ENCODE results near the gene RXYLT1. TPM values are rescaled to one million over a fixed set of nuclear protein-coding genes. Genes with fewer than 3 reads are reported as not detected.

The RXYLT1 gene
- polyA plus RNA-seq, 3 donors = 29.6 to 30.6 (median 29.6) TPM

DNA sequence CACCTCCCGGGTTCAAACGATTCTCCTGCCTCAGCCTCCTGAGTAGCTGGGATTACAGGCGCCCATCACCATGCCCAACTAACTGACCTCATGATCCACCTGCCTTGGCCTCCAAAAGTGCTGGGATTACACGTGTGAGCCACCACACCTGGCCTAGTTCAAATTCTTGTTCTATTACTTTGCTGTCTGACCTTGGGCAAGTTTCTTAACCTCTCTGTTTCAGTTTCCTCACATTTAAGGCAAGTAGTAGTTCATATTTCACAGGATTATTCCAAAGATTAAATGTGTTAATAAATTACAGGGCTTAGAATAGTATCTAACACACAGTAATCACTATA is 10.9 kb downstream of the RXYLT1 start:
- DNase-seq = no peak

DNA sequence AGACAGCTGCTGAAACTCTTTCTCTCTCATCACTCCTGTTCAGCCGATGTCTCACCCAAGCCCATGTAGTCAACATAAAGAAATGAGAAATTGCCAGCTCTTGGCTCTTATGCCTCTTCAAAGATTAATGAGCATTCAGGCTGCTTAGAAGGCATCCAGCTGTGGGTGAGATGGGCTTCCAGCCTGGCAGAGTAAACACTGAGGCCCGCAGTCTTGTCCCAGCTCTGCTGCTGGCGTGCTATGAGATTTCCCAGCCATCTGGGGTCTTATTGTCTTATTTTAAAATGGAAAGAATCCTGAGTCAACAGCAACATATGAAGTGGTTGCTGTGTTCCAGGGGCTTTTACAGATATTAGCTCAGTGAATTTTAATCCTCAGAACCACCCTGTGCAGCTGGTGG is 12.6 kb downstream of the RXYLT1 start:
- DNase-seq = no peak

DNA sequence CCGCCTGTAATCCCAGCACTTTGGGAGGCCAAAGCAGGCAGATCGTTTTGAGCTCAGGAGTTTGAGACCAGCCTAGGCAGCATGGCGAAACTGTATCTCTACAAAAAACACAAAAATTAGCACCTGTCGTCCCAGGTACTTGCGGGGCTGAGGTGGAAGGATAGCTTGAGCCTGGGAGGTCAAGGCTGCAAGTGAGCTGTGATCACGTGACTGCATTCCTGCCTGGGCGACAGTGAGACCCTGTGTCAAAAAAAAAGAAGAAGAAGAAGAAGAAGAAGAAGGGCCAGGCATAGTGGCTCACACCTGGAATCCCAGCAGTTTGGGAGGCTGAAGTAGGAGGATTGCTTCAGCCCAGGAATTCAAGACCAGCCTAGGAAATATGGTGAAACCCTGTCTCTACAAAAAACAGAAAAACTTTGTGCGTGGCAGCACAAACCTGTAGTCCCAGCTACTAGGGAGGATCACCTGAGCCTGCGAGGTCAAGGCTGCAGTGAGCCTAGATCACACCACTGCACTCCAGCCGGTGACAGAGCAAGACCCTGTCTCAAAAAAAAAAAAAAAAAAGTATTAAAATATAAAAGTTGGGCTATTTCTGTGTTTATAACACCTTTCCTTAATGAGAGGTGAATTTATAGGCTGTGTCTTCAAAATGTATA is 15.5 kb downstream of the RXYLT1 start:
- no peak for DNase-seq

DNA sequence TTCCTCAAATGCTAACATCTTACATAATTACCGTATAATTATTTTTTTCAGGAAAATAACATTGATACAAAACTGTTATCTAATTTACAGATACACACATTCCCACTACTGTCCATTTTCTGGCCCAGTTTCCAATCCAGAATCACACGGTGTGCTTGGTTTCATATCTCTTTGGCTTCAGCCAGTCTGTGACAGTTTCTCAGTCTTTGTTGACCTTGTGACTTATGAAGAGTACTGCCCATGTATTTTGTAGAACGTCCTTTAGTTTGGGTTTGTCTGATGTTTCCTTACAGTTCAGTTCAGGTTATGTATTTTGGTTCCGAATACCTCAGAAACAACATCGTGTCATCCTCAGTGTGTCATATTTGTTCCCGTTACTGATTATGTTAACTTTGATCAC is 16.2 kb downstream of the RXYLT1 start:
- no peak for DNase-seq

DNA sequence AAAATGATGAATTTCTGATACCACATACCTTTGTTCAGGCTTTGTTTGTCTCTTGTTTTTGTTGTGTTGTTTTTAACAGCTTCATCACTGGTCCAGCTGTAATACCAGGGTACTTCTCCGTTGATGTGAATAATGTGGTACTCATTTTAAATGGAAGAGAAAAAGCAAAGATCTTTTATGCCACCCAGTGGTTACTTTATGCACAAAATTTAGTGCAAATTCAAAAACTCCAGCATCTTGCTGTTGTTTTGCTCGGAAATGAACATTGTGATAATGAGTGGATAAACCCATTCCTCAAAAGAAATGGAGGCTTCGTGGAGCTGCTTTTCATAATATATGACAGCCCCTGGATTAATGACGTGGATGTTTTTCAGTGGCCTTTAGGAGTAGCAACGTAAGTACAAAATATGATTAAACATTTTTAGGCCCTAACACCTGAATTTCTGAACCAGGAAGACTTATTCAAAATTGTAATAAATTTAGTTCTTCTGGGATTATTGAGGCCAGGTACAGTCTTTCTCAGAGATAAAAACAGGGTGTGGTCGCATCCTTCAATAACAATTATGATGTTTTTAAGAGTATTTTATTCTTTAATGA is 22.4 kb downstream of the RXYLT1 start:
- no peak for DNase-seq

DNA sequence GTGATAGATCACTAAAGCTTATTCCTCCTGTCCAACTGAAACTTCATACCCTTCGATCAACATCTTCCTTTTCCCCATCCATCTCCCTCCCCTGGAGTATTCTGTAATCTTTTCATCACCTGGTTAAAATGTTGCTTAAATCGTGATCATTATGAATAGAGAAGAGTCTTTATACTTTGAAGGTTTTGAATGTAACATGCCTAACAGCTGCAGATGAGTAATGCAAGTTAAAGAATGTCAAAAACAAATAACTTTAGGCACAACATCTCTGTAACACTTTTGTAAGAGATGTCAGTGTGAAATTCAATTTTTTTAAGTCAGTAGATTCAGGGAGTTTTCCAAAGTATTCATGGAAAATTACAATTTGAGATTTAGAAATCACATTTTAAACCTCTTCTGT is 25.0 kb downstream of the RXYLT1 start:
- no peak for DNase-seq

DNA sequence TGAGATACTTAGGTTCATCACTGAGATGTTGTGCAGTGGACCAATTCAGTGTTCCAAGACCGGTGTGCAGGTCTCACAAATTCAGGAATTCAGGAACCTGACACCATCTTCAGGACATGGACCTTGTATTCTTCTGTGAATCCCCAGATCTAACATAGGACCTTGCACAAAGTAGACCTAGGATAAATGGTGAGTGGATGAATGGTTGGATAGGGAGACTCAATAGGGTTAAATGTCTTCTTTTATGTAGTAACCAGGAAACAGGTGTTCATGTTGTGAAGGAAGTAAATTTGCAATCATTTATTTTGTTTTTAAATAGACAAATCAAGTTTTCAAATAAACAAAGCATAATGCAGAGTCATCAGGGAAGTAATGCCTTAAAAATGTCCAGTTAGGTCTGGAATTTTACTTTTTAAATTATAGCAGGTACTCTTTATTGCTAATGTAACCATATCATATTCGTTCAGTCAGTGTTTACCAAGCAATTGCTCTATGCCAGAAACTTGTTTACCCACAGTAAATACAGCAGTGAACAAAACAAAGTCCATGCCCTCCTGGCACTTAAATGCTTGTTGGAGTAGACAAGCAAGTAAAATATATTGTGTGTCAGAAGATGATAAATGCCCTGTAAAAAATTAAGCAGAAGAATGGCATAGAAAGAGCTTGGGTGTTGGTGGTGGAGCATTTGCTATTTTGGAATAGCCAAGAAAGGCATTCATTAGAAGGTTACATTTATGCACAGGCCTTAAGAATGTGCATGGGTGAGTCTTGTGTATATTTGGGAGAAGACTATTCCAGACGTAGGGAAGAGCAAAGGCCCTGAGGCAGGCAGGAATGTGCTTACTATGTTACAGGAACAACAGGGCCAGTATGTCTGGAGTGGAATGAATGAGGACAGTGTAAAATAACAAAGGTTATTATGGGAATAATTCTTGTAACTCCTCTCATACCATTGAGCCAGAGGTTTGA is 26.3 kb downstream of the RXYLT1 start:
- DNase-seq = no peak

DNA sequence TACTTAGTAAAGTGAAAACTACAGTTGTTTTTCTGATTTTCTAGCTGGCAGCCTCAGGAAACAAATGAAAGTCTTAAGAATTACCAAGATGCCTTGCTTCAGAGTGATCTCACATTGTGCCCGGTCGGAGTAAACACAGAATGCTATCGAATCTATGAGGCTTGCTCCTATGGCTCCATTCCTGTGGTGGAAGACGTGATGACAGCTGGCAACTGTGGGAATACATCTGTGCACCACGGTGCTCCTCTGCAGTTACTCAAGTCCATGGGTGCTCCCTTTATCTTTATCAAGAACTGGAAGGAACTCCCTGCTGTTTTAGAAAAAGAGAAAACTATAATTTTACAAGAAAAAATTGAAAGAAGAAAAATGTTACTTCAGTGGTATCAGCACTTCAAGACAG is 28.9 kb downstream of the RXYLT1 start:
- DNase-seq = no peak

DNA sequence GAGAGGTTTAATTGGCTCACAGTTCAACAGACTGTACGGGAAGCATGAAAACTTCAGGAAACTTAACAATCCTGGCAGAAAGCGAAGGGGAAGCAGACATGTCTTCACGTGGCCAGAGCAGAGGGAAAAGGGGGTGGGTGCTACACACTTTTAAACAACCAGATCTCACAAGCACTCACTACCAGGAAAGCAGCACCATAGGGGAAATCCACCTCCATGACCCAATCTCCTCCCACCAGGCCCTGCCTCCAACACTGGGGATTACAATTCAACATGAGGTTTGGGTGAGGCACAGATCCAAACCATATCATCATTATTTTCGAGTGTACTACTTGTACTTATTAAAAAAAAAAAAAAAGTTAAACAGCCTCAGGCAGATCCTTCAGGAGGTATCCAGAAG is 29.9 kb downstream of the RXYLT1 start:
- DNase-seq = no peak

DNA sequence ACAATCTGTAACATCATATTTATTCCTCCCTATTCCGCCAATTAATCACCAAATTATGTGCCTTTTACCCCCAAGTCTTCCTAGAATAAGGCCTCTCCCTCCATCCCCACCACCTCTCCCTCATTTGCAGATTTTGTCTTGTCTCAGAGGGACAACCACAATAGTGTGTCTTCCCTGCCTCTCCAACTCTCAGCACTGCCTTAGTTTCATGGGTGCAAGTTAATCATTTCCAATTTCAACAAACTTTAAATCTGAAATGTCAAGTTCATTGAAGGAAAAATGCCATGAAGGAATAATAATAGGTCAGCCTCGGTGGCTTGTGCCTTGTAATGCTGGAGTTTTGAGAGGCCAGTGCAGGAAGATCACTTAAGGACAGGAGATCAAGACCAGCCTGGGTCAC is 31.6 kb downstream of the RXYLT1 start:
- DNase-seq = no peak

DNA sequence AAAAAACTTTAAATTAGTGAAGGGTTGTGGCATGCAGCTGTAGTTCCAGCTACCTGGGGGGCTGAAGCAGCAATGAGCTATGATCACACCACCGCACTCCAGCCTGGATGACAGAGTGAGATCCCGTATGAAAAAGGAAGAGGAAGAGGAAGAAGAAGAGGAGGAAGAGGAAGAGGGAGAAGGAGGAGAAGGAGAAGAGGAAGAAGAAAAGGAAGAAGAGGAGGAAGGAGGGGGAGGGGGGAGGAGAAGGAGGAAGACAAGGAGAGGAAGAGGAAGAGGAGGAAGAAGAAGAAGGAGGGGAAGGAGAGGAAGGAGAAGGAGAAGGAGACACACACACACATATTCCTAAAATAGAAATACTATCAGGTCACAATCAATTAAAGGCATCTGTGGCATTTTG is 32.0 kb downstream of the RXYLT1 start:
- DNase-seq = no peak

DNA sequence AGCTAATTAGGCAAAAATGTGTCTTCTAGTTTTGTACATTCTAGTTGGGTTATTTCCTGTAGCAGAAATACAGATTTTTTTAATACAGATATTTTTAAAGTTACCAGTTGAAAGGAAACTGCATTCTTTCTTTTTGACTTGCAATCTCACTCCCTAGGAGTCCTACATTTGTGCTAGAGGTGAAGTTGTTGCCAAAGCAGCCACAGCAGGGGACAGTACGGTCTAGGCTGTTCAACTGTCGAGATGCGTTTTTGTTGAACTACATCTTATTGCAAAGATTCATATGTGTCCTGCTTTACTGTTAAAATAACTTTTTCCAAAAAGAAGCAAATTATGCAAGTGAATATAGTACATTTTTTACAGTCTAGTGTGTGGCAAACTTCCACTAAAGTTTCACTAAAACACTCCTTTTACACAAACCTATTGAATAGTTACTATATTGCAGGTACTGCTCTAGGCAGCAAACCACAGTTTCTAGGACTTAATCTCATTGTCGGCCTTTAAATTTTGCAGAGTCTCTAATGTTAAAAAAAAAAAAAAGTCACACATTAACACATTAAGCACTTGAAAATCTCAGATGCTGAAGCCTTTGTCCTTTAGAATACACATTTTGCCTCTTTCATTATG is 34.5 kb downstream of the RXYLT1 start:
- no peak for DNase-seq

DNA sequence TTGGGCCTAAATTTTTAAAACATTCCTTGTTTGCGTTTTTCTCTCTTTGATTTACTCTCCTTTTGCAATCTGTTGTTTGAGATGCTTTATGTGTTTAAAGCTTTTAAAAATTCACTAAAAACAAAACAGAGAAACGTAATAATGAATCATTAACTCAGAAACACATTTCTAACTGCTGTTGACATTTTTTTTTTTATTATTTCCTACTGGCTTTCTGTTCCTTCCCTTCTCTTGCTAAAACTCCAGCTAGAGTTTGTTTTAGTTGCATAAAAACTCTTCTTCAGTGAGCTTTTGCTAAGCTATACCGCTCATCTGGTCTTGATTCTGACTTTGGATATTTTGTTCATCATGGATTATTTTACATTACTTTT is 35.8 kb downstream of the RXYLT1 start:
- DNase-seq = no peak

DNA sequence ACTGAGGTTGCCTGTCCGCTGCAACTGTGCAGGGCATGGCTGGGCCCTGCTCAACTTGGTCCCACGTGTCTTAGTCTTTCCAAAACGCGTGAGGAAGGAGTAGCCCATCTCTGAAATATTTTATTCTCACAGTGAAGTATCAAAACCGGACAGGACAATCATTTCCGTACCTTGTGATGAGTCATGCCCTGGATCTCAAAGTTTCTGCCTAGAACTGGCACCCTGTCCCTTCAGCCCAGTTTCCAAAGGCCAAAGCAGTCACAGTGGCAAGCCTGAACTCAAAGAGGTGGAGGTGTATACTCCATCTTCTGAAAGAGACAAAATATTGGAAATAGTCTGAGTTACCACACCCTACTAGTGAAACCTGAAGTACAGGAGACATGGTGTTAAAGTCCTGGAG is 36.3 kb downstream of the RXYLT1 start:
- DNase-seq = no peak

DNA sequence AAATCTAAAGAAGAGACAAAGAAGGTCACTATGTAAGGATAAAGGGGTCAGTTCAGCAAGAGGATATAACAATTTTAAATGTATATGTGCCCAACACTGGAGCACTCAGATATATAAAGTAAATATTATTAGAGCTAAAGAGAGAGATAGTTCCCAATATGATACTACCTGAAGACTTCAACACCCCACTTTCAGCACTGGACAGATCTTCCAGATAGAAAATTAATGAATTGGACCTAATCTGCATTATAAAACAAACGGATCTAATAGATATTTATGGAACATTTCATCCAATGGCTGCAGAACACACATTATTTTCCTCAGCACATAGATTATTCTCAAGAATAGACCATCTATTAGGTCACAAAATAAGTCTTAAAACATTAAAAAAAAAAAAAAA is 40.7 kb downstream of the RXYLT1 start:
- no peak for DNase-seq

DNA sequence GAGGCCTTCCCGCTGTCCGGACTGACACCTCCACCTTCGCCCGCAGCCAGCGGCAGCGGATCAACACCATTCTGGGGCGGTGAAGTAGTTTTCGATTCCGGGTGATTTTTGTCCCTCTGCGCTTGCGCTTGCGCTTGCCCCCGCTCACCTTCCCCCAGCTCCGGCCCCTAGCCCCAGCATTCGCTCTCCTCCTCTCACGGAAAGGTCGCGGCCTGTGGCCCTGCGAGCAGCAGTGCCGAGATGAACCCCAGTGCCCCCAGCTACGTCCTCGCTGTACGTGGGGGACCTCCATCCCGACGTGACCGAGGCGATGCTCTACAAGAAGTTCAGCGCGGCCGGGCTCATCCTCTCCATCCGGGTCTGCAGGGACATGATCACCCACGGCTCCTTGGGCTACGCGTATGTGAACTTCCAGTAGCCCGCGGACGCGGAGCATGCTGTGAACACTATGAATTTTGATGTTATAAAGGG is 42.1 kb downstream of the RXYLT1 start:
- DNase-seq = no peak

DNA sequence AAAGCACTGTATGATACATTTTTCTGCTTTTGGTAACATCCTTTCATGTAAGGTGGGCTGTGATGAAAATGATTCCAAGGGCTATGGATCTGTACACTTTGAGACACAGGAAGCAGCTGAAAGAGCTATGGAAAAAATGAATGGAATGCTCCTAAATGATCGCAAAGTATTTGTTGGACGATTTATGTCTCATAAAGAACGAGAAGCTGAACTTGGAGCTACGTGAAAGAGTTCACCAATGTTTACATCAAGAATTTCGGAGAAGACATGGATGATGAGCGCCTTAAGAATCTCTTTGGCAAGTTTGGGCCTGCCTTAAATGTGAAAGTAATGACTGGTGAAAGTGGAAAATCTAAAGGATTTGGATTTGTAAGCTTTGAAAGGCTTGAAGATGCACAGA is 42.6 kb downstream of the RXYLT1 start:
- no peak for DNase-seq

DNA sequence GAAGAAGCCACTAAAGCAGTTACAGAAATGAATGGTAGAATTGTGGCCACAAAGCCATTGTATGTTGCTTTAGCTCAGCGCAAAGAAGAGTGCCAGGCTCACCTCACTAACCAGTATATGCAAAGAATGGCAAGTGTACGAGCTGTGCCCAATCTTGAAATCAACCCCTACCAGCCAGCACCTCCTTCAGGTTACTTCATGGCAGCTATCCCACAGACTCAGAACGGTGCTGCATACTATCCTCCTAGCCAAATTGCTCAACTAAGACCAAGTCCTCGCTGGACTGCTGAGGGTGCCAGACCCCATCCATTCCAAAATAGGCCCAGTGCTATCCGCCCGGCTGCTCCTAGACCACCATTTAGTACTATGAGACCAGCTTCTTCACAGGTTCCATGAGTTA is 43.3 kb downstream of the RXYLT1 start:
- DNase-seq = no peak

DNA sequence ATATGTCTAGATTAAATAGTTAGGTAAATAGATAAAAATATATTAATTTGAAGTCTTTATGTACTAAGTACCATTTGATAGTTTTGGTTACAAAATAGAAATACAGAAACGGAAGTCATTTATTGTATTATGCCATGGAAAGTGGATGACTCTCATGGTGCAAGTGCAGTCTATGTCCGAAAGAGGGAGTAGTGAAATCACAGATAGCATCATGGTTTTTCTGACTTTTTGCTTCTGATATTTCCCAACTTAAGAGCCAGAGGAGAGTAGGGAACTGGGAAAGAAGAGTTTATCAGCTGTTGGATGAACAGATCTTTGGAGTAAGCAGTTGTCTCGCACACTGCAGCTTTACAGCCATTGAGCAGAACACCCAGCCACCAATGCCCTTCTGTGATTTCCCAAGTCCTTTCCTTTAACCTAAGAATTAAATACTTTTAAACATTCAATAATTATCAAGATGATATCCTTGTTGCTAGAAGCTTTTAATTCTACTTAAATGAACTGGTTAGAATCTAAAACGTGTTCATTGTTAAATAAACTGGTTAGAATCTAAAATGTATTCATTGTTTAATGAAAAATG is 46.4 kb downstream of the RXYLT1 start:
- no peak for DNase-seq

DNA sequence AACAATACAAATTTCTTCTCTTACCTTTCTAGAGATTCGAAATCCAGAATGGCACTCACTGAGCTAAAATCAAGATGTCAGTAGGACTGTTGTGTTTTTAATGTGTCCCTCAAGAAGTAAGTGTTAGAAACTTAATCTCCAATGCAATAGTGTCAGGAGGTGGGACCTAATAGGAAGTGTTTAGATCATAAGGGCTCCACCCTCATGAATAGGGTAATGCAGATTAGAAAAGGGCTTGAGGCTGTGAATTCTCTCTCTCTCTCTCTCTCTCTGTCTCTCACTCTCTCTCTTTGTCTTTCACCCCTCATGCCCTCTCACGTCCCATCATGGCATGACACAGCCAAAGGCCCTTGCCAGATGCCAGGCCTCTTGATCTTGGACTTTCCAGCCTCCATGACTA is 49.2 kb downstream of the RXYLT1 start:
- no peak for DNase-seq

DNA sequence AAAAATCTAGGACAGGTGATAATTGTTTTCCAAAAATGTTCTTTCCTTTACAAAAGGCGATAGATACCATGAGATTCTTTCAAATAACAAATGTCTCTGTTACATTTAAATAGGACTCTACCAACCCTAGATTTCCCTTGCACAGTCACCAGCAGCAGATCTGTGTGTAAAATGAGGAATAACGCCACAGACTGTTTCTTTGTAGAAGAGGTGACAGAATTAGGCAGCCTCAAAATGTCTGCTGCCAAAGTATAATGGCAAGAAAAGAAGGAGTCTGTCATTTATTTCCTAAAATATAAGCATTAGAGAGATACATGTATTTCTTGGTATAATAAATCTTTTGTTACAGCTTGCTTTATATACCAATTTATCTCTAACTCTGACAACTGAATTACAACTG is 56.3 kb downstream of the RXYLT1 start:
- no peak for DNase-seq

DNA sequence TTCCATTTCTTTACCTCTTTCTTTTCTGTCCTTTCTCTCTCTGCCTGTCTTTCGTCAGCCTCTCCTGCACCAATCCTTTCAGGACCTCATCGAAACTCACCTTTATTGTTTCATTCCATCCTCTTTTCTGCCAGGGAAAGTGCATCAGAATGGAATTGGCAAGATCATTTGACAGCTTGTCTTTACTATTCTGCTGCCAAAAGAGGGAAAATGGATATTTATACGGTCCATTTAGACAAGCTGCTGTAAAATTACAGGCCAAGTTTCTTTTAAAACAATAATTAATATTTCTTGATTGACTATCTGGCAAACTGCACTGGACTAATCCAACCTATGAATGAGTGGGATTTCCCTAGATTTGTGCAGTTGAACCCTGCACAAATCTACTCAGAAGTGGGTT is 57.2 kb downstream of the RXYLT1 start:
- no peak for DNase-seq
